Thyroid gland (tissue), 4 donors: ENCODE data around the gene AGBL4. TPM values are rescaled to one million over a fixed set of nuclear protein-coding genes. Genes with fewer than 3 reads are reported as not detected.
"Not testable (repeated sequence)": the region's sequence is repeated elsewhere in the genome, so short reads cannot be mapped to it uniquely, and the experiment has no call there.

Experiments
- DNase-seq, 2 donors: peaks; one replicate each; pipeline ENCODE4 v3.0.0-alpha.2; 2019
- H3K27ac ChIP-seq, 3 donors: fragments of 200-600 bp; sonication (generic); 1 replicate in 2 of 3; 2 replicates in 1 of 3; pipeline ENCODE4 v1.5.1; 2016 to 2019; ENCODE audit warnings: mild to moderate bottlenecking in 1 of 3, moderate library complexity in 1 of 3
- H3K27me3 ChIP-seq: fragments of 200-600 bp; sonication (generic); one replicate; pipeline ENCODE4 v1.5.1; 2019
- H3K36me3 ChIP-seq, 2 donors: fragments of 200-600 bp; sonication (generic); one replicate each; pipeline ENCODE4 v1.5.1; 2016 to 2019
- H3K4me1 ChIP-seq, 2 donors: fragments of 200-600 bp; sonication (generic); one replicate each; pipeline ENCODE4 v1.5.1; 2017 to 2019
- H3K4me3 ChIP-seq, 3 donors: fragments of 200-600 bp; sonication (generic); replicated peaks in 1 of 3; 1 replicate in 2 of 3; 2 replicates in 1 of 3; pipeline ENCODE4 v1.5.1; 2016; ENCODE audit warnings: mild to moderate bottlenecking in 1 of 3
- H3K9me3 ChIP-seq: fragments of 200-600 bp; sonication (generic); one replicate; pipeline ENCODE4 v1.5.1; 2017
- CTCF ChIP-seq, 6 experiments: fragments of 200-600 bp in 3 of 6; fragments of 450-650 bp in 3 of 6; sonication (generic) in 3 of 6; IDR thresholded peaks; one replicate each; pipeline ENCODE4 v1.5.1; 2016 to 2019; ENCODE audit warnings: antibody characterized with exemption in 6 of 6, mild to moderate bottlenecking in 2 of 6, inconsistent platforms in 1 of 6, moderate library complexity in 1 of 6
- POLR2A ChIP-seq, 2 donors: fragments of 450-650 bp; IDR thresholded peaks; one replicate each; pipeline ENCODE4 v1.6.1; 2017; ENCODE audit warnings: antibody characterized with exemption in 2 of 2, mild to moderate bottlenecking in 2 of 2, moderate library complexity in 1 of 2
- WGBS, 2 donors: methylation state at CpG; one replicate each; pipeline ENCODE4 v1.1.5; 2017; 5-methylcytosine and 5-hydroxymethylcytosine counted together
- intact Hi-C: fragments of 100-400 bp; cut with DNase I; formaldehyde crosslinking; loops from one replicate; pipeline ENCODE4 v1.15.1; 2023
- total RNA-seq, 4 donors: library from RNA; depleted of rRNA; stranded (reverse); fragments of >200 nt; gene quantifications; one replicate each; pipeline ENCODE4 v1.2.3, GENCODE V29; 2016

AGBL4 gene
- total RNA-seq, 4 donors from 2014 or later = 2.1 to 6.0 (median 4.8) TPM

GRCh38 chr1:49971088-49971487 lies 52.7 kb downstream of the AGBL4 start:
- TF ChIP-seq POLR2A (IDR thresholded peaks at IDR 0.05) = no peak
- TF ChIP-seq CTCF (IDR thresholded peaks at IDR 0.05) = no peak
- H3K9me3 ChIP-seq = no peaks in the 10 kb centered on the region
- H3K27me3 ChIP-seq = no peaks in the 10 kb centered on the region
- H3K36me3 ChIP-seq = no peaks in the 10 kb centered on the region
- WGBS, 2 donors = 93 to 97% methylated on average over 2 of the region's 2 CpGs
- intact Hi-C loops = no loop called here
- H3K4me1 ChIP-seq = no peaks in the 10 kb centered on the region
- no peak for DNase-seq
- no peak overlapping the region for H3K4me3 ChIP-seq
- H3K27ac ChIP-seq = no peak overlapping the region

GRCh38 chr1:49951385-49951784 lies 72.4 kb downstream of the AGBL4 start:
- Histone ChIP-seq H3K9me3 (no peaks in the 10 kb centered on the region), H3K27me3 (no peaks in the 10 kb centered on the region), H3K36me3 (no peaks in the 10 kb centered on the region), H3K27ac (no peak overlapping the region), H3K4me1 (no peaks in the 10 kb centered on the region), H3K4me3 (no peak overlapping the region)
- 68 to 70% methylated on average over 3 of the region's 3 CpGs for WGBS, 2 donors
- no peak for DNase-seq
- intact Hi-C loops = no loop called here
- TF ChIP-seq POLR2A (IDR thresholded peaks at IDR 0.05) (no peak), CTCF (IDR thresholded peaks at IDR 0.05) (no peak)

GRCh38 chr1:49915301-49915700 lies 108.5 kb downstream of the AGBL4 start:
- intact Hi-C loops, DNase-seq, H3K9me3 ChIP-seq, H3K27me3 ChIP-seq, H3K27ac ChIP-seq, H3K36me3 ChIP-seq, H3K4me1 ChIP-seq, H3K4me3 ChIP-seq: not testable (repeated sequence)
- 92 to 95% methylated on average over 5 to 11 of the region's 11 CpGs for WGBS, 2 donors

- Histone ChIP-seq H3K9me3 (no peaks in the 10 kb centered on the region), H3K4me1 (no peaks in the 10 kb centered on the region), H3K27ac (no peak overlapping the region), H3K27me3 (no peaks in the 10 kb centered on the region), H3K4me3 (no peak overlapping the region), H3K36me3 (no peaks in the 10 kb centered on the region)
- TF ChIP-seq CTCF (IDR thresholded peaks at IDR 0.05) (no peak), POLR2A (IDR thresholded peaks at IDR 0.05) (no peak)
- WGBS, 2 donors = 86 to 89% methylated on average over 3 of the region's 3 CpGs
- intact Hi-C loops = no loop called here
- no peak for DNase-seq
These were observed 117.4 kb downstream of the AGBL4 start for GRCh38 chr1:49906365-49906764.

GRCh38 chr1:49864581-49864980 lies 159.2 kb downstream of the AGBL4 start:
- TF ChIP-seq POLR2A (IDR thresholded peaks at IDR 0.05) (no peak), CTCF (IDR thresholded peaks at IDR 0.05) (no peak)
- no peak for DNase-seq
- intact Hi-C loops = no loop called here
- 82 to 100% methylated on average over 2 of the region's 4 CpGs for WGBS, 2 donors
- Histone ChIP-seq H3K36me3 (no peaks in the 10 kb centered on the region), H3K4me1 (no peaks in the 10 kb centered on the region), H3K27ac (no peak overlapping the region), H3K27me3 (no peaks in the 10 kb centered on the region), H3K4me3 (no peak overlapping the region), H3K9me3 (no peaks in the 10 kb centered on the region)

- no peaks in the 10 kb centered on the region for H3K4me1 ChIP-seq
- intact Hi-C loops = no loop called here
- no peaks in the 10 kb centered on the region for H3K36me3 ChIP-seq
- no peak overlapping the region for H3K4me3 ChIP-seq
- no peak overlapping the region for H3K27ac ChIP-seq
- TF ChIP-seq POLR2A (IDR thresholded peaks at IDR 0.05) (no peak), CTCF (IDR thresholded peaks at IDR 0.05) (no peak)
- no peaks in the 10 kb centered on the region for H3K27me3 ChIP-seq
- no peaks in the 10 kb centered on the region for H3K9me3 ChIP-seq
- peak in 1 of 2 donors; percentile 2 for DNase-seq
These were observed 169.0 kb downstream of the AGBL4 start for GRCh38 chr1:49854741-49855140.
